ENCODE results near the gene TSPO2. TPM values are rescaled to one million over a fixed set of nuclear protein-coding genes. Genes with fewer than 3 reads are reported as not detected.

The TSPO2 gene
- total RNA-seq, 2 experiments from 2014 or later, result not detected

- Histone ChIP-seq H3K4me1 (ENCODE audit: insufficient read depth, low read length, poor library complexity, severe bottlenecking) (peaks cover under 1% of the 10 kb centered on the region), H3K79me2 (ENCODE audit: insufficient read depth, low read depth, low read length) (no peaks in the 10 kb centered on the region), H3K9me2 (ENCODE audit: insufficient read depth, low read length) (no peaks in the 10 kb centered on the region), H3K36me3 (ENCODE audit: insufficient read depth, low read length) (no peaks in the 10 kb centered on the region), H4K20me1 (ENCODE audit: insufficient read depth, low read length) (no peaks in the 10 kb centered on the region), H3K9me3 (ENCODE audit: low read length) (no peaks in the 10 kb centered on the region), H3K4me2 (ENCODE audit: low read length) (no peak overlapping the region), H2AFZ (ENCODE audit: low read length) (no peak overlapping the region), H3K27ac (ENCODE audit: low read depth, low read length, poor library complexity, severe bottlenecking) (no peak overlapping the region), H3K4me3 (ENCODE audit: low read depth, low read length, poor library complexity, severe bottlenecking) (no peak overlapping the region)
- DNase-seq (ENCODE audit: low spot score), result no peak
- CTCF ChIA-PET (ENCODE audit: unreplicated experiment), result no interaction called here
- intact Hi-C loops (cut with micrococcal nuclease; ENCODE audit: unreplicated experiment), result no loop called here
- no TSS peak for BruUV-seq (replicated peaks)
- no peak for TF ChIP-seq CTCF (conservative IDR thresholded peaks at IDR 0.05; ENCODE audit: low read length)
- TF ChIP-seq EZH2phosphoT487 (IDR thresholded peaks at IDR 0.05; ENCODE audit: borderline replicate concordance, low read depth, low read length), result no peak
- POLR2A ChIA-PET, result interaction anchor here (0.6 kb wide), 1 partner anchor 674 kb away, joined by 3 read pairs; no protein-coding TSS in a partner anchor
Observed at GRCh38 chr6:41021832-41022231, 20.4 kb upstream of the TSPO2 start.

GRCh38 chr6:41022294-41022693 lies 20.0 kb upstream of the TSPO2 start:
- no peak overlapping the region for H3K27ac ChIP-seq (ENCODE audit: low read depth, low read length, poor library complexity, severe bottlenecking)
- TF ChIP-seq EZH2phosphoT487 (IDR thresholded peaks at IDR 0.05; ENCODE audit: borderline replicate concordance, low read depth, low read length) (no peak), CTCF (conservative IDR thresholded peaks at IDR 0.05; ENCODE audit: low read length) (no peak)
- intact Hi-C loops (cut with micrococcal nuclease; ENCODE audit: unreplicated experiment), result no loop called here
- no peak for DNase-seq (ENCODE audit: low spot score)
- ChIA-PET POLR2A (interaction anchor here (0.6 kb wide), 1 partner anchor 675 kb away, joined by 3 read pairs; no protein-coding TSS in a partner anchor), CTCF (ENCODE audit: unreplicated experiment) (no interaction called here)
- H3K4me3 ChIP-seq (ENCODE audit: low read depth, low read length, poor library complexity, severe bottlenecking), result no peak overlapping the region
- H3K79me2 ChIP-seq (ENCODE audit: insufficient read depth, low read depth, low read length), result no peaks in the 10 kb centered on the region
- peaks cover 5% of the 10 kb centered on the region for H3K4me1 ChIP-seq (ENCODE audit: insufficient read depth, low read length, poor library complexity, severe bottlenecking)
- H2AFZ ChIP-seq (ENCODE audit: low read length), result no peak overlapping the region
- no TSS peak for BruUV-seq (replicated peaks)
- no peaks in the 10 kb centered on the region for H3K36me3 ChIP-seq (ENCODE audit: insufficient read depth, low read length)
- H3K9me2 ChIP-seq (ENCODE audit: insufficient read depth, low read length), result no peaks in the 10 kb centered on the region
- H3K9me3 ChIP-seq (ENCODE audit: low read length), result no peaks in the 10 kb centered on the region
- no peaks in the 10 kb centered on the region for H4K20me1 ChIP-seq (ENCODE audit: insufficient read depth, low read length)
- H3K4me2 ChIP-seq (ENCODE audit: low read length), result no peak overlapping the region

- POLR2A ChIA-PET, result no interaction called here
- Histone ChIP-seq H4K20me1 (ENCODE audit: insufficient read depth, low read length) (no peaks in the 10 kb centered on the region), H3K79me2 (ENCODE audit: insufficient read depth, low read depth, low read length) (no peaks in the 10 kb centered on the region), H3K27ac (ENCODE audit: low read depth, low read length, poor library complexity, severe bottlenecking) (no peak overlapping the region), H2AFZ (ENCODE audit: low read length) (no peak overlapping the region), H3K4me3 (ENCODE audit: low read depth, low read length, poor library complexity, severe bottlenecking) (no peak overlapping the region), H3K4me1 (ENCODE audit: insufficient read depth, low read length, poor library complexity, severe bottlenecking) (peaks cover 13% of the 10 kb centered on the region), H3K4me2 (ENCODE audit: low read length) (no peak overlapping the region), H3K9me3 (ENCODE audit: low read length) (no peaks in the 10 kb centered on the region), H3K9me2 (ENCODE audit: insufficient read depth, low read length) (no peaks in the 10 kb centered on the region), H3K36me3 (ENCODE audit: insufficient read depth, low read length) (no peaks in the 10 kb centered on the region)
- no peak for DNase-seq (ENCODE audit: low spot score)
- TF ChIP-seq CTCF (conservative IDR thresholded peaks at IDR 0.05; ENCODE audit: low read length), result no peak
- no peak for TF ChIP-seq EZH2phosphoT487 (IDR thresholded peaks at IDR 0.05; ENCODE audit: borderline replicate concordance, low read depth, low read length)
- CTCF ChIA-PET (ENCODE audit: unreplicated experiment), result no interaction called here
- intact Hi-C loops (cut with micrococcal nuclease; ENCODE audit: unreplicated experiment), result no loop called here
- no TSS peak for BruUV-seq (replicated peaks)
Observed at GRCh38 chr6:41023114-41023513, 19.2 kb upstream of the TSPO2 start.
